Measurements from ENCODE around the gene OTUB1. TPM values are rescaled to one million over a fixed set of nuclear protein-coding genes. Genes with fewer than 3 reads are reported as not detected.

Gene OTUB1
- total RNA-seq, 3 donors from 2014 or later (not counting 1 experiment from before 2014, with no cell fraction given): 73.6 to 88.9 (median 82.4) TPM

DNA sequence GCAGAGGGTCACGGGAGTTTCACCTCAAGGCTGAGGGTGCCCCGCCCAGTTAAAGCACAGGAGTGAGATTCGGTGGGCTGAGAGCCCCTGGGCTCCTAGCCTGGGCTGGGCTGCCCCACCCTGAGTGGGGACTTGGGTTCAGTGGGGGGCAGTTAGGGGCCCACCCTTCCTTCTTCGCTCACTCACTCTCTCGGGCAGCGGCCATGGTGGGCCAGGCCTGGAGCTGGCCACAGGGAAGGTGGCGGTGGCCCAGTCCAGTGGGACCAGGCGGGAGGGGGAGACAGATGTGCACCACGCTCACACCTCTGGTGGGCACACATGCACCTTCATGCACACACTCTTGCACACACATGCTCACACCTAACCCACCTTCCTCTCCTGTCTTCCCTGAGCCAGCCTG lies 55.6 kb downstream of the OTUB1 start:
- Mint-ChIP-seq H3K9me3 (no peaks in the 10 kb centered on the region), H3K27ac (no peak overlapping the region), H3K4me1 (no peaks in the 10 kb centered on the region), H3K36me3 (no peaks in the 10 kb centered on the region), H3K27me3 (ENCODE audit: low read depth in 2 of 2) (peaks cover 0 to 7% of the 10 kb centered on the region in 2 donors), H3K4me3 (no peak overlapping the region)
- intact Hi-C loops (cut with micrococcal nuclease): no loop called here
- DNase-seq (no peak), ATAC-seq (no peak)
- Histone ChIP-seq H3K9me3 (ENCODE audit: control insufficient read depth, insufficient read depth, low read length) (no peaks in the 10 kb centered on the region), H3K27ac (ENCODE audit: low read length) (no peak overlapping the region), H3K4me1 (ENCODE audit: control insufficient read depth, insufficient read depth, low read length) (no peaks in the 10 kb centered on the region), H3K36me3 (ENCODE audit: control insufficient read depth, insufficient read depth, low read length) (no peaks in the 10 kb centered on the region), H3K4me3 (ENCODE audit: low read length) (no peak overlapping the region), H3K27me3 (ENCODE audit: control insufficient read depth, insufficient read depth, low read length) (peaks cover 7% of the 10 kb centered on the region)
- 90% methylated on average over 9 of the region's 9 CpGs for WGBS (ENCODE audit: insufficient coverage)
- TF ChIP-seq, protein P1, sequence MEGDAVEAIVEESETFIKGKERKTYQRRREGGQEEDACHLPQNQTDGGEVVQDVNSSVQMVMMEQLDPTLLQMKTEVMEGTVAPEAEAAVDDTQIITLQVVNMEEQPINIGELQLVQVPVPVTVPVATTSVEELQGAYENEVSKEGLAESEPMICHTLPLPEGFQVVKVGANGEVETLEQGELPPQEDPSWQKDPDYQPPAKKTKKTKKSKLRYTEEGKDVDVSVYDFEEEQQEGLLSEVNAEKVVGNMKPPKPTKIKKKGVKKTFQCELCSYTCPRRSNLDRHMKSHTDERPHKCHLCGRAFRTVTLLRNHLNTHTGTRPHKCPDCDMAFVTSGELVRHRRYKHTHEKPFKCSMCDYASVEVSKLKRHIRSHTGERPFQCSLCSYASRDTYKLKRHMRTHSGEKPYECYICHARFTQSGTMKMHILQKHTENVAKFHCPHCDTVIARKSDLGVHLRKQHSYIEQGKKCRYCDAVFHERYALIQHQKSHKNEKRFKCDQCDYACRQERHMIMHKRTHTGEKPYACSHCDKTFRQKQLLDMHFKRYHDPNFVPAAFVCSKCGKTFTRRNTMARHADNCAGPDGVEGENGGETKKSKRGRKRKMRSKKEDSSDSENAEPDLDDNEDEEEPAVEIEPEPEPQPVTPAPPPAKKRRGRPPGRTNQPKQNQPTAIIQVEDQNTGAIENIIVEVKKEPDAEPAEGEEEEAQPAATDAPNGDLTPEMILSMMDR (IDR thresholded peaks at IDR 0.05): no peak

DNA sequence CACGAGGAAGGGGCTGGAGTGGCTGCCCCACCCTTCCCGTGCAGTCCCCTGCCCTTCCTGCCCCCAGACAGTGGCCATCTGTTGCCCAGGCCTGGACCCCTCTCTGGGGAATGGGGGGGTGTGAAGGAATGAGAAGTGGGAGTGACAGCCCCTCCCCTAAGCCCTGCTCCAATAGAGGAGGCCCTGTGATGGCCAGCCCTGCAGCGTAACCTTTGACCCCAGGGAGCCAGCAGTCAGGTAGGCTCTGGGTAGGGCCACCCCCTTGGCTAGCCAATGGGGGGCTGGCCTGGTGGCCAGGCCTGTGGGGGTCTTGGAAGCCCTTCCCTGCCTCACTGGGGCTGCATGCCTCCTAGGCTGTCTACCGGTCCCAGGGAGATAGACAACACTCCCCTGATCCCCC lies 56.1 kb downstream of the OTUB1 start:
- DNase-seq (no peak), ATAC-seq (no peak)
- H3K4me3 Mint-ChIP-seq: no peak overlapping the region
- Histone ChIP-seq H3K36me3 (ENCODE audit: control insufficient read depth, insufficient read depth, low read length) (no peaks in the 10 kb centered on the region), H3K4me3 (ENCODE audit: low read length) (no peak overlapping the region), H3K9me3 (ENCODE audit: control insufficient read depth, insufficient read depth, low read length) (no peaks in the 10 kb centered on the region), H3K27ac (ENCODE audit: low read length) (no peak overlapping the region), H3K27me3 (ENCODE audit: control insufficient read depth, insufficient read depth, low read length) (peaks cover 4% of the 10 kb centered on the region), H3K4me1 (ENCODE audit: control insufficient read depth, insufficient read depth, low read length) (no peaks in the 10 kb centered on the region)
- H3K36me3 Mint-ChIP-seq: no peaks in the 10 kb centered on the region
- peaks cover 0 to 7% of the 10 kb centered on the region in 2 donors for H3K27me3 Mint-ChIP-seq (ENCODE audit: low read depth in 2 of 2)
- intact Hi-C loops (cut with micrococcal nuclease): no loop called here
- no peaks in the 10 kb centered on the region for H3K4me1 Mint-ChIP-seq
- TF ChIP-seq, protein P1 (IDR thresholded peaks at IDR 0.05): no peak
- no peaks in the 10 kb centered on the region for H3K9me3 Mint-ChIP-seq
- 86% methylated on average over 4 of the region's 4 CpGs for WGBS (ENCODE audit: insufficient coverage)
- no peak overlapping the region for H3K27ac Mint-ChIP-seq

DNA sequence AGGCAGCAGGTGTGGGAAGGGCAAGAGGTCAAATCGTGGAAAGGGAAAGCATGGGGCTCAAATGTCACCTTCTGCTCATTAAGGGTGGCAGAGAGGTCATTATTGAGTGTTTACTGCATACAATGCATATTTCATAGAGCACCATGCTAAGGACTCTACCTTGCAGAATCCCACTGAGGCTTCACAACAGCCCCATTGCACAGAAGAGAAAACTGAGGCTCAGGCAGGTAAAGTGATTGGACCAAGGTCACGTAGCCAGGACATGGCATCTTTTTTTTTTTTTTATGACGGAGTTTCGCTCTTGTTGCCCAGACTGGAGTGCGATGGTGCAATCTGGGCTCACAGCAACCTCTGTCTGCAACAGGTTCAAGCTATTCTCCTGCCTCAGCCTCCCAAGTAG lies 57.3 kb downstream of the OTUB1 start:
- no peaks in the 10 kb centered on the region for H3K27me3 ChIP-seq (ENCODE audit: control insufficient read depth, insufficient read depth, low read length)
- Mint-ChIP-seq H3K9me3 (no peaks in the 10 kb centered on the region), H3K36me3 (no peaks in the 10 kb centered on the region), H3K4me3 (no peak overlapping the region), H3K27me3 (ENCODE audit: low read depth in 2 of 2) (peaks cover 0 to 4% of the 10 kb centered on the region in 2 donors), H3K4me1 (no peaks in the 10 kb centered on the region), H3K27ac (no peak overlapping the region)
- TF ChIP-seq, protein P1 (IDR thresholded peaks at IDR 0.05): no peak
- no peak overlapping the region for H3K27ac ChIP-seq (ENCODE audit: low read length)
- no peaks in the 10 kb centered on the region for H3K4me1 ChIP-seq (ENCODE audit: control insufficient read depth, insufficient read depth, low read length)
- no peaks in the 10 kb centered on the region for H3K9me3 ChIP-seq (ENCODE audit: control insufficient read depth, insufficient read depth, low read length)
- 90% methylated on average over 5 of the region's 5 CpGs for WGBS (ENCODE audit: insufficient coverage)
- intact Hi-C loops (cut with micrococcal nuclease): no loop called here
- H3K36me3 ChIP-seq (ENCODE audit: control insufficient read depth, insufficient read depth, low read length): no peaks in the 10 kb centered on the region
- DNase-seq (no peak), ATAC-seq (no peak)
- H3K4me3 ChIP-seq (ENCODE audit: low read length): no peak overlapping the region

- no peak overlapping the region for H3K4me3 ChIP-seq (ENCODE audit: low read length)
- Mint-ChIP-seq H3K4me3 (no peak overlapping the region), H3K4me1 (no peaks in the 10 kb centered on the region), H3K27ac (no peak overlapping the region), H3K27me3 (ENCODE audit: low read depth in 2 of 2) (peaks cover 0 to 3% of the 10 kb centered on the region in 2 donors), H3K9me3 (no peaks in the 10 kb centered on the region), H3K36me3 (no peaks in the 10 kb centered on the region)
- H3K27ac ChIP-seq (ENCODE audit: low read length): no peak overlapping the region
- no peaks in the 10 kb centered on the region for H3K27me3 ChIP-seq (ENCODE audit: control insufficient read depth, insufficient read depth, low read length)
- no peaks in the 10 kb centered on the region for H3K4me1 ChIP-seq (ENCODE audit: control insufficient read depth, insufficient read depth, low read length)
- DNase-seq (no peak), ATAC-seq (no peak)
- TF ChIP-seq, protein P1 (IDR thresholded peaks at IDR 0.05): no peak
- H3K9me3 ChIP-seq (ENCODE audit: control insufficient read depth, insufficient read depth, low read length): no peaks in the 10 kb centered on the region
- intact Hi-C loops (cut with micrococcal nuclease): no loop called here
- H3K36me3 ChIP-seq (ENCODE audit: control insufficient read depth, insufficient read depth, low read length): no peaks in the 10 kb centered on the region
- WGBS (ENCODE audit: insufficient coverage): 79% methylated on average over 18 of the region's 18 CpGs
These were observed 58.6 kb downstream of the OTUB1 start for GRCh38 chr11:64044730-64045393.

Measured in natural killer cell (primary cell).